HG03139 (cell line): ENCODE results near the gene SUSD6.
"Not testable (repeated sequence)": the region's sequence is repeated elsewhere in the genome, so short reads cannot be mapped to it uniquely, and the experiment has no call there.

Experiments used
- ATAC-seq: cut with Tn5 transposase; IDR thresholded peaks from one replicate; pipeline ENCODE4 v1.9.1; 2021; ENCODE audit not compliant: unreplicated experiment

The SUSD6 gene

DNA sequence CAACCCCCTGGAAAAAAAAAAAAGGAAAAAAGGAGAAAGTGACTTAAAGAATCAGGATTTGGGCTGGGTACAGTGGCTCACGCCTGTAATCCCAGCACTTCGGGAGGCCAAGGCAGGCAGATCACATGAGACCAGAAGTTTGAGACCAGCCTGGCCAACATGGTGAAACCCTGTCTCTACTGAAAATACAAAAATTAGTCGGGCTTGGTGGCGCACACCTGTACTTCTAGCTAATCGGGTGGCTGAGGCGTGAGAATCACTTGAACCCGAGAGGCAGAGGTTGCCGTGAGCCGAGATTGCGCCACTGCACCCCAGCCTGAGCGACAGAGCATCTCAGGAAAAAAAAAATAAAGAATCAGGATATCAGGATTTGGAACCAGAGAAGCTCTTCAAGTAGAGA lies 36.2 kb downstream of the SUSD6 start:
- not testable (repeated sequence) for ATAC-seq

DNA sequence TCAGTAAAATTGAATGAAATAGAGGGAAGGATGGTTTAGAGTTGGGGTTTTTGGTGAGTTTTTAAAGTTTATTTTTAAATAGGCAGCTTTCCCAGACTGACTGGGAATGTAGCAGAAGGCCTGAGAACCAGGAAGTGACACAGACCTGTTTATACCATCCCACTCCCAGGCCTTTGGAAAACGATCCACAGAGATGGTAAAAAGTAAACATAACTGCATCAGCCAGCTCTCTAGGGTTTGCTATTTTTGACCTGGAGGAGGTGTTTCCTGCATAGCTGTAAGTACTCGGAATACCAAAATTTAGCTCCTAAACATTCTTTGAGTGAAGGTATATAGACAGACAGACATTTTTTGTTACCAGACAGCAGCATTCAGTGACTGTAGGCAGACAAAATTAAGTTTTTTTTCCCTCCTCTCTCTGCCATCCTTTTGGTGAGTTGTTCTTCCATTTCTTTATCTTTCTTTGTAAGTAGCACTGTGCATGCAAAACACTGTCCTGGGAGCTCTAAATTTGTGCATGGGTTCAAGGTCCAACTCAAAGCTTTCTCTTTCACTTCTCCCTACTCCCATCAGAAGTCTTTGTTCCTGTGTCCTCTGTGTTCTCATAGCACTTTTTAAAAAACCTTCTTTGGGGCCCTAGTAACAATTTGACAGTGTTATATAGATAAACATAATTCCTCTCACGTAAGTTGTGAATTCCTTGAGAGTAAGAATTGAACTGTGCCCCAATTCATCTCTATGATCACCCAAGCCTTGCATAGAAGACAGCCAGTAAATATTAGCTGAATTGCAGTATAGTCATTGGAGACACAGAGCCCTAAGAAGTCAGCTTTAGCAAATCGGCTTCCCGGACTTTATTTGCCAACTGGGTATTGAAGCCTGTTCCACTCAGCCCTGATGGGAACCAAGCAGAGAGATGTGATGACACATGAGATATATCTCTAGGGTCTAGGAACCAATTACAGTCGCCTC lies 37.4 kb downstream of the SUSD6 start:
- ATAC-seq: no peak

DNA sequence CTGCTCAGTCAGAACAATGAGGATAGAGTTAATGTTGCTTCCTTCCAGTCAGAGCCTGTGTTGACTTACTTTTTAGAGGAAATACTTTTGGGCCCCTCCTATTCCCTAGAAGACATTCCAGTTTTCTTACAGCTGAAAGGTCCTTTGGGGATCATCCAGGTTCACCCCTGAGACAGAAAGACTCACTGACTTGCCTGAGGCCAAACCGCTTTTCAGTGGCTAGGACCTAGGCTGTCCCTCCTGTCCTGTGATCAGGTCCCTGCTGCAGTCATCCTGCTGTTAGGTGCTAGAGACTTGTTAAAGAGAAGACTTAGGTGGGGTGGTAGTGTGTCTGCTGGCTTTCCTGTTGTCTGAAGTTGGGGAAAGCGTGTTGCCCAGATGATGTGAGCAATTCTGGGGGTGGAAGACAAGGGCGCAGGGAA lies 39.6 kb downstream of the SUSD6 start:
- no peak for ATAC-seq

DNA sequence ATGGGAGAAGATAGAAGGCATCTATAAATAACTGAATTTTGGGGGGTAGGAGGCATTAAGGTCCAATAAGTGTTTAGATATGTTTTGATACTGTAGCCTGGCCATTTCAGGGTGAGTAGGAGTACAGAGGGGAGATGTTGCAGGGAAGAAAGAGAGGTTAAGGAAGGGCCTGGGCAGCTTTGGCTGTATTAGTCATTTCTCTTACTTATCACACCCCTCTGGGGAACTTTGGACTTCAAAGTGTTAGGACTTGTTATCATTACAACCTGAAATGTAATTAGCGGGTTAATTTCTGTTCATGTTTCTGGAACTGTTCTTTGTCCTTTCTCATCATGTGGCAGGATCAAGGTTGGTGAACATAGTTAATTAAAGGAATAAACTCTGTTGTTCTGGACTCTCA lies 40.3 kb downstream of the SUSD6 start:
- ATAC-seq: no peak

- no peak for ATAC-seq
Measured at GRCh38 chr14:69652942-69653684, 41.7 kb downstream of the SUSD6 start.

DNA sequence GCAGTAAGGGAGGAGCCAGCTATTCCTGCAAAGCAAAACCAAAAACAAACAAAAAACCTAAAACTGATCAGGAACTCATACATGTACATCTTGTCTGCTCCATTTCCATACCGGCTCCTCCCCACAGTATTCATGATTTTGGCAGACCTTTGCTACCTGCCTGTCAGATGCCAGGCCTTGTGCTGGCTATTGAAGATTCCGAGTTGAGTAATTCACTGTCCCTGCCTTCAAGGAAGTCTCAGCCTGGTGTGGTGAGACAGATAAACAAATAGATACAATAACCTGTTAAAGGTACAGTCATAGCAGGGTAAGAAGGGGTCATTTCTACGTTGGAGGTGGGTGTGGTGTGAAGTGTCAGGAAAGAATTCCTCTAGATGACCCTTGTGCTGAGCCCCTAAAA lies 42.7 kb downstream of the SUSD6 start:
- no peak for ATAC-seq

DNA sequence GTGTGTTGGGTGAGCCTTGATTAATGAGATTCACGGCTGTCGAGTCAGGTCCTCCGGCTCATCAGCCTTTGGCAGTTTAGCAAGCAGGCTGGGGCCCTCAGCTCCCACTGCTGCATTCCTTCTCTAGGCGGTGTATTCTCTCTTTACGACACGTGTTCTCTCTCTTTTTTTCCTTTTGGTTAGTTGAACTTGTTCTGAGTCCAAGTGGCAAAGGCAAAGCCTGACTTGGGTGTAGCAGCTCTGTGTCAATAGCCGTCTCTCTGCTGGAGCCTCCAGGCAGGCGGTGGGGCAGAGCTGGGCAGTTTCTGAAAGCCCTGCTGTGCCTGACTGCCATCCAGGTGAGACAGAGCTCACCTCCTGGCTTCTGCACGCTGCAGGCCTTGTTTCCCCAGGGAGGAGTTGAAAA lies 46.6 kb downstream of the SUSD6 start:
- ATAC-seq: no peak

DNA sequence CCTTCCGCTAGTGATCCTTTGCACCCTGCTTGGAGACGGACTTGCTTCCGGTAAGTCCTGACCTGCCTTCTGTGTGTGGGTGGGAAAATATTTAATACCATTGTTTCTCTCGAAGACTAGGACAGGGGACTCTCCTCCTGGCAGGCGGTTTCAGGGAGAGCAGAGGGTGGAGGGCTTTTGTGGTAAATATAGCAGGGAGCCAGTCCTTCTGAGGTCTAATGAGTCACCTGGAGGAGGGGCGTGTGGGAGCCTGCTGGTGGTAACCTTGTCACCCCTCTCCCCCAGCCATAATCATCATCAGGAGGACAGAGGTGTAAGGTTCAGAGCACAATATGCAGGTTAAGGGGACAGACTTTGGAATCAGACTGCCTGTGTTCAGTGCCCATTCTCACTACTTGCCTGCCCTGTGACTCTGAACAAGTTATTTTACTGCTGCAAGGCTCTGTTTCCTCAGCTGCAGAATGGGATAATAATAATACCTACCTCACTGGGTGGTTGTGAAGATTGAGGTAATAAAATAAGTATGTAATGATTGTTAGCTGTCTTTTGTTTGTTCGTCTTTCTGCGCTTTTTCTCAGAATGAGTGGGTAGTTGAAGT lies 47.4 kb downstream of the SUSD6 start:
- ATAC-seq: no peak

DNA sequence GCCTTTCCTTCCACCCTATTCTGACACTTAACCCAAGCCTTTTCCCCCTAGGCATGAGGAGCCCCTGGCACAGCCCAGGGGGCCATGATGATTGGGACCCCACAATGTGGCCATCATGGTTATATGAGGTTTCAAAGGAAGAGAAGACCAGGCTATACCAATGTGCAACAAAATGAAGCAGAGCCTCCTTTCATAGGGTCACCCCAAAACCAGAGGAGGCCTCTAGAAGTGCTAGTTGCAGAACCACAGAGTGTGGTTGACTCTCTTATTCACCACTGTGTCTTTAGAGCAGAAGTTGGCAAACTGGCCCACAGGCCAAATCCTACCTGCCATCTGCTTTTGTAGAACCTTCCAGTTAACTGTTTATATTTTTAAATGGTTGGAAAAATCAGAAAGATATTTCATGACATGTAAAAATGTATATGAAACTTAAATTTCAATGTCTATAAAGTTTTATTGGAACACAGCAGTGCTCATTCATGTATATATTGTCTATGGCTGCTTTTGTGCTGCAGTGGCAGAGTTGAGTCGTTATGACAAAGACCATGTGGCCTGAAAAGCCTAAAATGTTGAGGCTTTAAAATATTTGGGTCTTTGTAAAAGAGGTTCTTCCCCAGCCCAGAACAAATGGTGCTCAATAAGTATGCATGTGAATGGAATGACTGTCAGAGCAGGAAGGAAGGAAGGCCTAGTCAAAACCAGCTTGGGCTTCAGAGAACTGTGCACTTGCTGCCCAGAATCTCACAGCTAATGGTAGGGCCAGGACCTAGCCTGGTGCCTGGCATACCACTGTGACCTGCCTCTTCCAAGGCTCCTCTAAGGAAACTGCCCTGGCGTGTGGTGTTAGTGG lies 49.2 kb downstream of the SUSD6 start:
- ATAC-seq: no peak

DNA sequence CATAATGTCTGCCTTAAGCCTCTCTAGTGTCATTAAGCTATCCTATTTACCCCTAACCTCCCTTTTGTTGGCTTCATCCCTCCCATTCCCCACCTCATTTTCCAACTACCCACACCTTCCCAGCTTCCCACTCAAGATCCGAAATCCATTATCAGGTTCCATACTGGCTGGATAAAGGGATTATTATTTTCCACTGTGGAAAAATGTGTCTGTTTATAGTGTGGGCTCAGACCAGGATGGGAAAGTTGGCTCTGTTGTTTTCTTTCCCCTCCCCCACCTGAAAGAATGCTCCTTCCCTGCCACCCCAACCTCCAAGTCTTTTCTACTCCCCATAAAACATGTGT lies 49.8 kb downstream of the SUSD6 start:
- no peak for ATAC-seq

DNA sequence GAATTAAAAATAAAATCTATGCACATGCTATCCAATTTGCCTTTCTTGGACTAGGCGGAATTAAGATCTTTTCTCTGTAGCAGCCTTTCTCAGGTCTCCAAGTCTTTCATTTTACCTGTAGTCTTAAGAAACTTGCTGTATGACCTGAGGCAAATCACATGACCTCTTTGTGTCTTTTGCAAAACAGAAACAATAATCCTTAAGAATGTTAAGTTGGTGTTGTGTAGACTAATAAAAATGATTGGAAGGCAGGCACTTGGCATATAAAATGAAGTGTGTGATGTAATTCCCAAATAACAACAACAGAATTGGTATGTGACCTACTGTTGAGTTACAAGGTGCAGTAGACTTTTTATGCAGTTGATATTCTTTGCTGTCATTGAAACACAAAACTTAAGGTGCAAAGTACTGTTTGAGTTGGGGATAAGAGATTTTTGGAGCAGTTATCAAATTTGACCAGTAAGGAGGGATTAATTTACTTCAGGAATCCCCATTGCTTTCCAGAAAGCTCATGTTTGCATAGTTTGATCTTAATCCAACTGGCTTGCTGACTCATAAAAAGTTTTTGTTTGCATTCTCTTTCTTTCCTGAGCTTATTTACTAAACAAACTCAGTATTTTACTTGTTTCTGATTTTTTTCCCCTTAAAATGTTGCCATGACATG lies 51.4 kb downstream of the SUSD6 start:
- no peak for ATAC-seq

GRCh38 chr14:69663300-69663643 lies 51.9 kb downstream of the SUSD6 start:
- ATAC-seq: no peak

- no peak for ATAC-seq
Measured at GRCh38 chr14:69664265-69664664, 52.9 kb downstream of the SUSD6 start.

GRCh38 chr14:69664865-69665526 lies 53.6 kb downstream of the SUSD6 start:
- no peak for ATAC-seq

- no peak for ATAC-seq
Measured at GRCh38 chr14:69665631-69666030, 54.2 kb downstream of the SUSD6 start.

DNA sequence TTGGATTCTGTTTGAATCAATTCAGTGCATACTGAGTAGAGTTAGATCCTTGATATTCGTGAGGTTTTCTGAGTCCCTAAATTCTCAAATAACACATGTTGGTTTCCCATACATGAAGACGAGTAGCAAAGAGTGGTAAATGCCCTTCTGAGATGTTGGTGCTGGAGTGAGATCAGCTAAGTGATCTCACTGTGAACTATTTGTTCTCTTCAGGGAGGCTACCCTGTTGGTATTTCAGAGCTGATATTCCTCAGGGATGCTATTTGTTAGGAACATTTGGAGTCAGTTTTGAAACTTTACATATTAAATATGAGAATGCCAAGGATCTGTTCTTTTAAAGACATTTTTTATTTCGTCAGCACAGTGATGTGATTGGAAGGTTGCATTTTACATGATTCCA lies 54.7 kb downstream of the SUSD6 start:
- ATAC-seq: no peak

GRCh38 chr14:69666690-69667211 lies 55.4 kb downstream of the SUSD6 start:
- no peak for ATAC-seq

DNA sequence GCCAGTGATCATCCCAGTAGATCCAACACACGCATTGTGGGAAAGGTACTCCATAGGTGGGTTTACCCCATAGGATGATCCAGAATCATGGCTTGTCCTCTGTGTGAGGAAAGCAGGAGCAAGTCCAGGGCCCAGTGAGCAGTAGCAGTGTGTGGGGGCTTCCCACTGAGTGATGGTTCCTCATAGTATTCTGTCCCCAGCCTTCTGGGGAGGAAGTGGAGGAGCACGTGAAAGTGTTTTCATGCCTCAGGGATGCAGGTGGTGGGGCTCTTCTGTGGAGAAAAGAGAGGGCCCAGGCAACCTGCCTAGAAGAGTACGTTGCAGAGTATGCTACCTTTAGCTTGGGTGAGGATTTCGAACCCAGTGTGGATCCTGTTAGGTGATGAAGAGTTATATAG lies 56.5 kb downstream of the SUSD6 start:
- peak; percentile 26 for ATAC-seq

DNA sequence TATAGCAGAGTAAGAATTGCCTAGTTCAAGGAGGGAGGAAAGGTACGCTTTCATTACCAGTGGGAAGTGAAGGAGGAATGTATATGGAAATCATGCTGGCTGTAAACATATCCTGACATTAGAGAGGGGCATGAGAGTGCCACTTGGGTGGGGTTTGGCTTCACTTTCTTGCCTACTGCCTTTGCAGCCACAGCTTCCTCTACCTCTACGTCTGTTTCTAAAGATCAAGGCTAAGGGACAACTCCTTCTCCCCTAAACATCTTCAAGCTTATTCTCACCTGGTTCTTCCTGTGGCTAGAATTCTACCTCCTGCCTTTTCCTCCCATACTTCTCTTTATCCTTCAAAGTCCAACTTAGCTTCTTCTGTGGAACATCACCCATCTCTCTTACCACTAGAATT lies 58.0 kb downstream of the SUSD6 start:
- ATAC-seq: no peak

DNA sequence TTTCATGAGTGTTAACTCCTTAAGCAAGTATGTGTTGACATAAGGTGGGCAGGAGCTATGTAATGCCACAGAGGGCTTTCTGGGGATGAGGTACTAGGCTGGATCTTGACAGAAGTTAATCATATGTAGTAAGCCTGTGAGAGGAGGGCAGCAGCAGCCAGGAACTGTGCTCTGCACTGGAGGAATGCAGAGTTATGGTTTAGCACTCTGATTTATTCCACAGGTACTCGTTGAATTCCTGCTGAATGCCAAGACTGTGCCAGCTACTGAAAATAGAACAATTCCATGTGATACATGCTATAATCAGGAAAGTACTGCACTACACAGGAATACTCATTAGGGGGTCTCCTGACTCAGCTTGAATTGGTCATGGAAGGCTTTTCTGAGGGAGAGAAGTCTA lies 58.7 kb downstream of the SUSD6 start:
- no peak for ATAC-seq
